ENCODE results near the gene ERFE.

Gene ERFE

DNA sequence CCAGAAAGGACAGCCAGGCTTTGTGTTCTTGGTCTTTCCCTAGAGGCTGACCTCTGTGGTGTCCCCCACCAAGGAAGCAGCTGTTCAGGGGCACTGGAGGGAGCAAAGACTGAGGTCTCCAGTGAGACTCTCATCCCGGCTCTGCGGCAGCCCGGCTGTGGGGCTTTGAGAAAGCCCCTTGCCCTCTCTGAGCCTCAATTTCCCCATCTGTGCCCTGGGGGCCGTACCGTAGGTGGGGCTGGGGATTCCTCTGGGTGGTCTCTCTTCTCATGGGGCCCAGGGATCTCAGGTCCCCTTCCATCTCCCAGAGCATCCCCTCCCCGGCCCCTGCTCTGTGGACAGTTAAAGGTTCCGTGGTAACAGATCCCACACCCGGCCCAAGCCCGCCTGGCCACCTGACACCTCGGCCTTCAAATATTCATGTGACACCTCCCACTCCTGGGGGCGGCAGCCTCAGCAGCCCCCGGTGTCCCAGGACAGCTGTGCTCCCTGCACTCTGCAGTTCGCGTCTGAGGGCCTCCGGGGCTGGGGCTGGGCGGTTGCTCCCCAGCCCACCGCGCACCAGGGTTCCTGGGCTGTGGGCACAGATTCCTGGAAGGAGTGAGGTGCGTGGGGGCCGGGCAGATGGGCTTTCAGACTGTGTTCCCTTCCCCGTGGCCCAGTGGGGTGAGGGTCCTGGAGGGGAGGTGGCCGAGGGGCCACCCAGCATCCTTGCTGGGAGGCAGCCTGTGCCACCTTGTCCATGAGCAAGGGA, 35.4 kb upstream of the ERFE start:
- DNase-seq (ENCODE audit: low spot score) = no peak
- in situ Hi-C loops (cut with MboI; ENCODE audit: low sequenced_read_pairs, unreplicated experiment) = no loop called here
- TF ChIP-seq, protein P1, sequence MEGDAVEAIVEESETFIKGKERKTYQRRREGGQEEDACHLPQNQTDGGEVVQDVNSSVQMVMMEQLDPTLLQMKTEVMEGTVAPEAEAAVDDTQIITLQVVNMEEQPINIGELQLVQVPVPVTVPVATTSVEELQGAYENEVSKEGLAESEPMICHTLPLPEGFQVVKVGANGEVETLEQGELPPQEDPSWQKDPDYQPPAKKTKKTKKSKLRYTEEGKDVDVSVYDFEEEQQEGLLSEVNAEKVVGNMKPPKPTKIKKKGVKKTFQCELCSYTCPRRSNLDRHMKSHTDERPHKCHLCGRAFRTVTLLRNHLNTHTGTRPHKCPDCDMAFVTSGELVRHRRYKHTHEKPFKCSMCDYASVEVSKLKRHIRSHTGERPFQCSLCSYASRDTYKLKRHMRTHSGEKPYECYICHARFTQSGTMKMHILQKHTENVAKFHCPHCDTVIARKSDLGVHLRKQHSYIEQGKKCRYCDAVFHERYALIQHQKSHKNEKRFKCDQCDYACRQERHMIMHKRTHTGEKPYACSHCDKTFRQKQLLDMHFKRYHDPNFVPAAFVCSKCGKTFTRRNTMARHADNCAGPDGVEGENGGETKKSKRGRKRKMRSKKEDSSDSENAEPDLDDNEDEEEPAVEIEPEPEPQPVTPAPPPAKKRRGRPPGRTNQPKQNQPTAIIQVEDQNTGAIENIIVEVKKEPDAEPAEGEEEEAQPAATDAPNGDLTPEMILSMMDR (IDR thresholded peaks at IDR 0.05; ENCODE audit: borderline replicate concordance, control extremely low read depth, extremely low read depth, insufficient read depth, missing control alignments) = no peak

DNA sequence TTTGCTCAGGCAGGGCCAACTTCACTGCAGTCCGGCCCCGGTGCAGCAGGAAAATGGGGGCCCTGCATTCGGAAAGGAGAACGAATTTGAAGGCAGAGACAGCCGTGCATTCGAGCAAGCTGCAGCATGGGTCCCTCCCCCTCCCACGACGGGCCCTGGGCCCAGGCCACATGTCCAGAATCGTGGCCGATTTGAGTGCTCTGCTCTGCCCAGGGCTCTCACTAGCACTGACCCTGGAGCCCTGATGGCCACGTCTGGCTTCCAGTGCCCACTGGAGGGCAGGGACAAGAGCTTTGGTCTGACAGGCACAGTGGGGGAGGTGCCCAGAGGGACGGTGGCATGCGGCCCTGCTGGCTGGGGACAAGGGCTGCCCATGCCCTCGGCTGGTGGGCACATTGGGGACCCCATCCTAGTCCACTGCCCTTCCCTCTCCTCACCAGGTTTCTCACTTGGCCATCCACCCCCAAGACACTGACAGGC, 34.7 kb upstream of the ERFE start:
- in situ Hi-C loops (cut with MboI; ENCODE audit: low sequenced_read_pairs, unreplicated experiment) = no loop called here
- no peak for DNase-seq (ENCODE audit: low spot score)
- TF ChIP-seq, protein P1 (IDR thresholded peaks at IDR 0.05; ENCODE audit: borderline replicate concordance, control extremely low read depth, extremely low read depth, insufficient read depth, missing control alignments) = no peak

DNA sequence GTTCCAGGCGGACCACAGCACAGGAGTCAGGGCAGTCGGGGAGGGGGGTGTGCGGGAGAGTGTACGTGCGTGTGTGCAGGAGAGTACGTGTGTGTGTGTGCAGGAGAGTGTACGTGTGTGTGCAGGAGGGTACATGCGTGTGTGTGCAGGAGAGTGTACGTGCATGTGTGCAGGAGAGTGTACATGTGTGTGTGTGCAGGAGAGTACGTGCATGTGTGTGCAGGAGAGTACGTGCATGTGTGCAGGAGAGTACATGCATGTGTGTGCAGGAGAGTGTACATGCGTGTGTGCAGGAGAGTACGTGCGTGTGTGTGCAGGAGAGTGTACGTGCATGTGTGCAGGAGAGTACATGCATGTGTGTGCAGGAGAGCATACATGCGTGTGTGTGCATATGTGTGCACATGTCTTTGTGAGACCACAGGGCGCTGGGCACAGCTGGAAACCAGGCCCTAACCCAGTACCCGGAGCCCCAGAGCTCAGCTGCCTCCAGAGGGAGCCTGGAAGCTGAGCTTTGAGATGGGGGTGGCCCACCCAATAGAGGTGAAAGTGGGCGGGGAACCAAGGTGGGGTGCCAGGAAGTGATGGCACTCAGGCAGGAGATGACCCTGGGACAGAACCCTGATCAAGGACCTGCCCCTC, 34.2 kb upstream of the ERFE start:
- in situ Hi-C loops (cut with MboI; ENCODE audit: low sequenced_read_pairs, unreplicated experiment) = no loop called here
- TF ChIP-seq, protein P1 (IDR thresholded peaks at IDR 0.05; ENCODE audit: borderline replicate concordance, control extremely low read depth, extremely low read depth, insufficient read depth, missing control alignments) = no peak
- no peak for DNase-seq (ENCODE audit: low spot score)

DNA sequence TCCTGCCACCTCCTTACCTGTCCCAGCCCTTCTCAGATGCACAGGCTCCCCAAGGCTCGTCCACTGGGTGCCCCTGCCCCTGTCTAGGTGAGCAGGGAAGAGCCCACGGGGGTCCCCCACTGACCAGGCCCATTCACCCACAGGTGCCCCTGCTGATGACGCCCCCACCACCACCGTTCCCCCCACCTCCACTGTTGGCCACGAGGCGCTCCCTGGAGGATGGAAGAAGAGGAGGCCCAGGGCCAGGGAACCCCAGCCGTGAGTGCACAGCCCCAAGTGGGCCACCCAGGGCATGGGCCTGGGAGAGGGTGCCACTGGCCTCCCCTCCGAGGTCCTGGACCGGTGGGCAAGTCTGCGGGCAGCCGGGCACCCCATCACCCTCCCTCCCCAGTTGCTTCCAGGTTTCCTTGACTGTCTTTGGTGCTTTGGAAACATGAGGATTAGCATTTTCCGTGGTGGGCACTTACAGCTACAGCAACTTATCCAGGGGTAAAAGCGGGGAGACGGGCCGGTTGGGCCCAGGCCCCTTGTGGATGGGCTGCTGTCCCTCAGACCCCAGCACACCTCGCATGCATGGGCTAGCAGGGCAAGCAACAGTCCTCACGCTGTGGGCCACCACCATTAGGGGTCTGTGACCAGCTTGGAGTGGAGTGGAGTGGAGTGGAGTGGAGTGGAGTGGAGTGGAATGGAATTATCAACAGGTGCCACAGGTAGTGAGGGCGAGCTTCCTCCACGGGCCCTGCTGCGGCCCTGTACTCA, 33.5 kb upstream of the ERFE start:
- TF ChIP-seq, protein P1 (IDR thresholded peaks at IDR 0.05; ENCODE audit: borderline replicate concordance, control extremely low read depth, extremely low read depth, insufficient read depth, missing control alignments) = no peak
- in situ Hi-C loops (cut with MboI; ENCODE audit: low sequenced_read_pairs, unreplicated experiment) = no loop called here
- no peak for DNase-seq (ENCODE audit: low spot score)

DNA sequence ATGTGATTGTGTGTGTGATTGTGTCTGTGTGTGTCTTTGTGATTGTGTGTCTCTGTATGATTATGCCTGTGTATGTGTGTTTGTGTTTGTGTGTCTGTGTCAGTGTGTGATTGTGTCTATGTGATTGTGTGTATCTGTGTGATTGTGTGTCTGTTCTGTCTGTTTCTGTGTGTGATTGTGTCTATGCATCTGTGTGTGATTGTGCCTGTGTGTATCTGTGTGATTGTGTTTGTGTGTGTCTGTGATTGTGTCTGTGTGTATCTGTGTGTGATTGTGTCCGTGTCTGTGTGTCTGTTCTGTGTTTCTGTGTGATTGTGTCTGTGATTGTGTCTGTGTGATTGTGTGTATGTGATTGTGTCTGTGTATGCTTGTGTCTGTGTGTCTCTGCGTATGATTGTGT, 32.4 kb upstream of the ERFE start:
- TF ChIP-seq, protein P1 (IDR thresholded peaks at IDR 0.05; ENCODE audit: borderline replicate concordance, control extremely low read depth, extremely low read depth, insufficient read depth, missing control alignments) = no peak
- in situ Hi-C loops (cut with MboI; ENCODE audit: low sequenced_read_pairs, unreplicated experiment) = no loop called here
- DNase-seq (ENCODE audit: low spot score) = no peak

DNA sequence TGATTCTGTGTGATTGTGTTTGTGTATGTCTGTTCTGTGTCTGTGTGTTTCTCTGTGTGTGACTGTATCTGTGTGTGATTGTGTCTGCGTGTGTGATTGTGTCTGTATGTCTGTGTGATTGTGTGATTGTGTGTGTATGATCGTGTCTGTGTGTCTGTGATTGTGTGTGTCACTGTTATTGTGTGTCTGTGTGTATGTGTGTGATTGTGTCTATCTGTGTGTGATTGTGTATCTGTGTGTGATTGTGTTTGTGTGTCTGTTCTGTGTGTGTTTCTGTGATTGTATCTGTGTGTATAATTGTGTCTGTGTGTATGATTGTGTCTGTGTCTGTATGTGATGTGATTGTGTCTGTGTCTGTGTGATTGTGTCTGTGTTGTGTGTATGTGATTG, 32.0 kb upstream of the ERFE start:
- DNase-seq (ENCODE audit: low spot score) = no peak
- TF ChIP-seq, protein P1 (IDR thresholded peaks at IDR 0.05; ENCODE audit: borderline replicate concordance, control extremely low read depth, extremely low read depth, insufficient read depth, missing control alignments) = no peak
- in situ Hi-C loops (cut with MboI; ENCODE audit: low sequenced_read_pairs, unreplicated experiment) = no loop called here

All from GM13976 (cell line).